ENCODE data around the gene RBFOX2. TPM values are rescaled to one million over a fixed set of nuclear protein-coding genes. Genes with fewer than 3 reads are reported as not detected.

Gene RBFOX2
- total and polyA plus RNA-seq, 4 donors, result 14.2 to 53.6 (median 25.6) TPM

DNA sequence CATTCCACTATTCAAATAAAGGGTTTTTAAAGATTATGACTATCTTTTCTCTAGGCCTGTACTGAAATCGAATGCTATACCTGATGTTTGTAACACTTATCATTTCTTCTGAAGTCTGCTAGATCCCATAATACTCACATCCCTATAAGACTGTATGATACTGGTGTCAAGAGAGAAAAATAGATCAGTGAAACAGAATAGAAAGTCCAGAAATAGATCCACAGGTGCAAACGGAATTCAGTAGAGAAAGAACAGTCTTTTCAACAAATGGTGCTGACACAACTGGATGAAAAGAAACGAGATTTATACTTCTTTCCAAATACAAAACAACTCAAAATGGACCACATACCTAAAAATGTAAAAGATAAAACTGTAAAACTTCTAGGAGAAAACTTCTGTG lies 167.8 kb downstream of the RBFOX2 start:
- no peaks in the 10 kb centered on the region for H3K9me3 ChIP-seq (ENCODE audit: control insufficient read depth in 4 of 4, low read length in 3 of 4)
- H3K27me3 ChIP-seq (ENCODE audit: control insufficient read depth in 4 of 4, insufficient read depth in 4 of 4, low read length in 3 of 4), result no peaks in the 10 kb centered on the region
- H3K4me3 ChIP-seq (ENCODE audit: low read depth in 1 of 3, low read length in 3 of 3), result no peak overlapping the region
- WGBS, result 86% methylated on average over 3 of the region's 3 CpGs
- H3K9ac ChIP-seq (ENCODE audit: low read depth in 1 of 2, low read length in 2 of 2), result no peak overlapping the region
- DNase-seq (ENCODE audit: low spot score), result no peak
- no peak for TF ChIP-seq TAF1 (conservative IDR thresholded peaks at IDR 0.05)
- TF ChIP-seq JUND (IDR thresholded peaks at IDR 0.05), result no peak
- TF ChIP-seq HNF4A (conservative IDR thresholded peaks at IDR 0.05), result no peak
- TF ChIP-seq, protein P1, sequence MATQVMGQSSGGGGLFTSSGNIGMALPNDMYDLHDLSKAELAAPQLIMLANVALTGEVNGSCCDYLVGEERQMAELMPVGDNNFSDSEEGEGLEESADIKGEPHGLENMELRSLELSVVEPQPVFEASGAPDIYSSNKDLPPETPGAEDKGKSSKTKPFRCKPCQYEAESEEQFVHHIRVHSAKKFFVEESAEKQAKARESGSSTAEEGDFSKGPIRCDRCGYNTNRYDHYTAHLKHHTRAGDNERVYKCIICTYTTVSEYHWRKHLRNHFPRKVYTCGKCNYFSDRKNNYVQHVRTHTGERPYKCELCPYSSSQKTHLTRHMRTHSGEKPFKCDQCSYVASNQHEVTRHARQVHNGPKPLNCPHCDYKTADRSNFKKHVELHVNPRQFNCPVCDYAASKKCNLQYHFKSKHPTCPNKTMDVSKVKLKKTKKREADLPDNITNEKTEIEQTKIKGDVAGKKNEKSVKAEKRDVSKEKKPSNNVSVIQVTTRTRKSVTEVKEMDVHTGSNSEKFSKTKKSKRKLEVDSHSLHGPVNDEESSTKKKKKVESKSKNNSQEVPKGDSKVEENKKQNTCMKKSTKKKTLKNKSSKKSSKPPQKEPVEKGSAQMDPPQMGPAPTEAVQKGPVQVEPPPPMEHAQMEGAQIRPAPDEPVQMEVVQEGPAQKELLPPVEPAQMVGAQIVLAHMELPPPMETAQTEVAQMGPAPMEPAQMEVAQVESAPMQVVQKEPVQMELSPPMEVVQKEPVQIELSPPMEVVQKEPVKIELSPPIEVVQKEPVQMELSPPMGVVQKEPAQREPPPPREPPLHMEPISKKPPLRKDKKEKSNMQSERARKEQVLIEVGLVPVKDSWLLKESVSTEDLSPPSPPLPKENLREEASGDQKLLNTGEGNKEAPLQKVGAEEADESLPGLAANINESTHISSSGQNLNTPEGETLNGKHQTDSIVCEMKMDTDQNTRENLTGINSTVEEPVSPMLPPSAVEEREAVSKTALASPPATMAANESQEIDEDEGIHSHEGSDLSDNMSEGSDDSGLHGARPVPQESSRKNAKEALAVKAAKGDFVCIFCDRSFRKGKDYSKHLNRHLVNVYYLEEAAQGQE (IDR thresholded peaks at IDR 0.05), result no peak
- TF ChIP-seq FOXA1 (IDR thresholded peaks at IDR 0.05), result no peak
- TF ChIP-seq, protein P2, sequence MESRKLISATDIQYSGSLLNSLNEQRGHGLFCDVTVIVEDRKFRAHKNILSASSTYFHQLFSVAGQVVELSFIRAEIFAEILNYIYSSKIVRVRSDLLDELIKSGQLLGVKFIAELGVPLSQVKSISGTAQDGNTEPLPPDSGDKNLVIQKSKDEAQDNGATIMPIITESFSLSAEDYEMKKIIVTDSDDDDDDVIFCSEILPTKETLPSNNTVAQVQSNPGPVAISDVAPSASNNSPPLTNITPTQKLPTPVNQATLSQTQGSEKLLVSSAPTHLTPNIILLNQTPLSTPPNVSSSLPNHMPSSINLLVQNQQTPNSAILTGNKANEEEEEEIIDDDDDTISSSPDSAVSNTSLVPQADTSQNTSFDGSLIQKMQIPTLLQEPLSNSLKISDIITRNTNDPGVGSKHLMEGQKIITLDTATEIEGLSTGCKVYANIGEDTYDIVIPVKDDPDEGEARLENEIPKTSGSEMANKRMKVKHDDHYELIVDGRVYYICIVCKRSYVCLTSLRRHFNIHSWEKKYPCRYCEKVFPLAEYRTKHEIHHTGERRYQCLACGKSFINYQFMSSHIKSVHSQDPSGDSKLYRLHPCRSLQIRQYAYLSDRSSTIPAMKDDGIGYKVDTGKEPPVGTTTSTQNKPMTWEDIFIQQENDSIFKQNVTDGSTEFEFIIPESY (IDR thresholded peaks at IDR 0.05), result no peak
- TF ChIP-seq, protein P3, sequence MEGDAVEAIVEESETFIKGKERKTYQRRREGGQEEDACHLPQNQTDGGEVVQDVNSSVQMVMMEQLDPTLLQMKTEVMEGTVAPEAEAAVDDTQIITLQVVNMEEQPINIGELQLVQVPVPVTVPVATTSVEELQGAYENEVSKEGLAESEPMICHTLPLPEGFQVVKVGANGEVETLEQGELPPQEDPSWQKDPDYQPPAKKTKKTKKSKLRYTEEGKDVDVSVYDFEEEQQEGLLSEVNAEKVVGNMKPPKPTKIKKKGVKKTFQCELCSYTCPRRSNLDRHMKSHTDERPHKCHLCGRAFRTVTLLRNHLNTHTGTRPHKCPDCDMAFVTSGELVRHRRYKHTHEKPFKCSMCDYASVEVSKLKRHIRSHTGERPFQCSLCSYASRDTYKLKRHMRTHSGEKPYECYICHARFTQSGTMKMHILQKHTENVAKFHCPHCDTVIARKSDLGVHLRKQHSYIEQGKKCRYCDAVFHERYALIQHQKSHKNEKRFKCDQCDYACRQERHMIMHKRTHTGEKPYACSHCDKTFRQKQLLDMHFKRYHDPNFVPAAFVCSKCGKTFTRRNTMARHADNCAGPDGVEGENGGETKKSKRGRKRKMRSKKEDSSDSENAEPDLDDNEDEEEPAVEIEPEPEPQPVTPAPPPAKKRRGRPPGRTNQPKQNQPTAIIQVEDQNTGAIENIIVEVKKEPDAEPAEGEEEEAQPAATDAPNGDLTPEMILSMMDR (IDR thresholded peaks at IDR 0.05; ENCODE audit: low read depth, low read length, missing input control), result no peak
- TF ChIP-seq HNF4G (IDR thresholded peaks at IDR 0.05), result no peak
- TF ChIP-seq NR2F2 (IDR thresholded peaks at IDR 0.05), result no peak
- no peak for TF ChIP-seq EGR1 (IDR thresholded peaks at IDR 0.05; ENCODE audit: low read depth in 2 of 2)
- TF ChIP-seq, protein P4, sequence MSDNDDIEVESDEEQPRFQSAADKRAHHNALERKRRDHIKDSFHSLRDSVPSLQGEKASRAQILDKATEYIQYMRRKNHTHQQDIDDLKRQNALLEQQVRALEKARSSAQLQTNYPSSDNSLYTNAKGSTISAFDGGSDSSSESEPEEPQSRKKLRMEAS (IDR thresholded peaks at IDR 0.05), result no peak
- TF ChIP-seq RXRA (IDR thresholded peaks at IDR 0.05), result no peak
- TF ChIP-seq FOXA2 (IDR thresholded peaks at IDR 0.05), result no peak
- TF ChIP-seq RAD21 (IDR thresholded peaks at IDR 0.05), result no peak
- no peaks in the 10 kb centered on the region for H3K36me3 ChIP-seq (ENCODE audit: control insufficient read depth in 4 of 4, insufficient read depth in 3 of 4, low read depth in 1 of 4, low read length in 3 of 4)
- H3K27ac ChIP-seq (ENCODE audit: low read depth in 1 of 2, low read length in 2 of 2), result no peak overlapping the region
- peaks cover 1 to 10% (median 5%) of the 10 kb centered on the region in 4 donors for H3K4me1 ChIP-seq (ENCODE audit: control insufficient read depth in 4 of 4, insufficient read depth in 4 of 4, low read length in 3 of 4)

DNA sequence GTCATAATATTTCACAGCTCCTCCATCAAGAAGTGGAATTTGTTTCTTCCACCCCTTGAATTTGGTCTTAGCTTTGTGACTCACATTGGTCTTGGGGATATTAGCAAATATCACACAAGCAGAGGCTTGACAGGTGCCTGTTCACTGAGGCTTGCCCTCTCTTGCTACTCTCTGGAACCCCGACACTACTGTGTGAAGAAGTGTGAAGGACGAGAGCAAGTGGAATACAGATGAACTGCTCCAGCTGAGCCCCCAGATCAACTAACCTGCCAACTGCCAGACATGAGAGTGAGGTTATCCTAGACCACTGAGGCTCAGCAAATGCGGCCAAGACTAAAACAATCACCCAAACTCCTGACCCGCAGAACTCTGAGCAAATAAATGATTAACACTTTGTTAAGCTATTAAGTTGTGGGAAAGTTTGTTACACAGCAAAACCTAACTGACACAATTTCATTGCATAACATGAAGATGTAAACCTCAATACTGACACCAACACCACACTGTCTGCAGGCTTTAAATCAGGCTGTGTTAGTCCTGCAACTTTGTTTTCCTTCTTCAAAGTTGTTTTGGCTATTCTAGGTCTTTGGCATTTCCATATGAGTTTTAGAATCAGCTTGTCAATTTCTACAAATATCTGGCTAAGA lies 168.4 kb downstream of the RBFOX2 start:
- Histone ChIP-seq H3K27ac (ENCODE audit: low read depth in 1 of 2, low read length in 2 of 2) (no peak overlapping the region), H3K27me3 (ENCODE audit: control insufficient read depth in 4 of 4, insufficient read depth in 4 of 4, low read length in 3 of 4) (no peaks in the 10 kb centered on the region), H3K9me3 (ENCODE audit: control insufficient read depth in 4 of 4, low read length in 3 of 4) (no peaks in the 10 kb centered on the region), H3K9ac (ENCODE audit: low read depth in 1 of 2, low read length in 2 of 2) (no peak overlapping the region), H3K36me3 (ENCODE audit: control insufficient read depth in 4 of 4, insufficient read depth in 3 of 4, low read depth in 1 of 4, low read length in 3 of 4) (no peaks in the 10 kb centered on the region), H3K4me1 (ENCODE audit: control insufficient read depth in 4 of 4, insufficient read depth in 4 of 4, low read length in 3 of 4) (peaks cover 2 to 10% (median 5%) of the 10 kb centered on the region in 4 donors), H3K4me3 (ENCODE audit: low read depth in 1 of 3, low read length in 3 of 3) (no peak overlapping the region)
- no peak for DNase-seq (ENCODE audit: low spot score)
- TF ChIP-seq NR2F2 (IDR thresholded peaks at IDR 0.05) (no peak), HNF4G (IDR thresholded peaks at IDR 0.05) (no peak), FOXA1 (IDR thresholded peaks at IDR 0.05) (no peak), SP1 (IDR thresholded peaks at IDR 0.05) (no peak), RAD21 (IDR thresholded peaks at IDR 0.05) (no peak), GABPA (IDR thresholded peaks at IDR 0.05 in 1 of 2, conservative IDR thresholded peaks at IDR 0.05 in 1 of 2) (no peak), YY1 (IDR thresholded peaks at IDR 0.05) (no peak), HNF4A (conservative IDR thresholded peaks at IDR 0.05) (no peak), RXRA (IDR thresholded peaks at IDR 0.05) (no peak), TAF1 (conservative IDR thresholded peaks at IDR 0.05) (no peak), JUND (IDR thresholded peaks at IDR 0.05) (no peak), EGR1 (IDR thresholded peaks at IDR 0.05; ENCODE audit: low read depth in 2 of 2) (no peak), FOXA2 (IDR thresholded peaks at IDR 0.05) (no peak)
- TF ChIP-seq, protein P4 (IDR thresholded peaks at IDR 0.05), result no peak
- TF ChIP-seq, protein P5, sequence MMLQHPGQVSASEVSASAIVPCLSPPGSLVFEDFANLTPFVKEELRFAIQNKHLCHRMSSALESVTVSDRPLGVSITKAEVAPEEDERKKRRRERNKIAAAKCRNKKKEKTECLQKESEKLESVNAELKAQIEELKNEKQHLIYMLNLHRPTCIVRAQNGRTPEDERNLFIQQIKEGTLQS (IDR thresholded peaks at IDR 0.05), result no peak
- 91% methylated on average over 4 of the region's 4 CpGs for WGBS
